ENCODE measurements around the gene TARBP2. TPM values are rescaled to one million over a fixed set of nuclear protein-coding genes. Genes with fewer than 3 reads are reported as not detected.

The TARBP2 gene
- total RNA-seq, 2 experiments from 2014 or later, result 45.9 to 49.1 TPM

DNA sequence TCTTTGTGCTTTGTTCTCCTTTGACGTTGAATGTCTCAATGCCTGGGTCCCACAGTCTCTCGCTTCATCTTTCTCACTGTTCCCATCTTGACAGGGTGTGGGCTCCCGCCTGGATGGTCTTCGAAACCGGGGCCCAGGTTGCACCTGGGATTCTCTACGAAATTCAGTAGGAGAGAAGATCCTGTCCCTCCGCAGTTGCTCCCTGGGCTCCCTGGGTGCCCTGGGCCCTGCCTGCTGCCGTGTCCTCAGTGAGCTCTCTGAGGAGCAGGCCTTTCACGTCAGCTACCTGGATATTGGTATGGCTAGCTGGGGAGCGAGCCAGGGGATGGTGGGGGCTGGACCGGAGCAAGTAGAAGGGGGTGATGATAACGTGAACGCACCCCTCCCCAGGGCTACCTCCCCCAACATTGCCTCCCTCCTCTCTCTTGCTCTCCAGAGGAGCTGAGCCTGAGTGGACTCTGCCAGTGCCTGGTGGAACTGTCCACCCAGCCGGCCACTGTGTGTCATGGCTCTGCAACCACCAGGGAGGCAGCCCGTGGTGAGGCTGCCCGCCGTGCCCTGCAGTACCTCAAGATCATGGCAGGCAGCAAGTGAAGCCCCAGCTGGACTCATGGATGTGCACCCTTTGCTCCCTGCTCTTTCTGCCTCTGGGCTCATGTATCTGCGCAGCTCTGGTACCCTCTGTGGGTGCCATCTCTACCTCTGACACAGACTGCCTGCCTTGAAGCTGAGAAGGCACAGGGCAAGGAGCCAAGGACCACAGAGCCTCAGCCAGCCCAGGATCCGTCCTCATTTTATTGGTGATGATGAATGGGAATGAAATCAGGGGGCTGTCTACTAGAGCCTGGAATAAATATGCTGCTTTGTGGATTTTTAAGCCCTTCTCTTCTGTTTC is 4.7 kb downstream of the TARBP2 start:
- Histone ChIP-seq H3K9me3 (ENCODE audit: low read length) (no peaks in the 10 kb centered on the region), H3K9me2 (ENCODE audit: insufficient read depth, low read length) (no peaks in the 10 kb centered on the region), H3K4me3 (ENCODE audit: low read depth, low read length, poor library complexity, severe bottlenecking) (no peak overlapping the region), H3K36me3 (ENCODE audit: insufficient read depth, low read length) (peaks cover 24% of the 10 kb centered on the region; the same call in 1 of the 2 replicates), H3K27ac (ENCODE audit: low read depth, low read length, poor library complexity, severe bottlenecking) (no peak overlapping the region), H4K20me1 (ENCODE audit: insufficient read depth, low read length) (no peaks in the 10 kb centered on the region), H2AFZ (ENCODE audit: low read length) (no peak overlapping the region), H3K79me2 (ENCODE audit: insufficient read depth, low read depth, low read length) (peaks cover 13% of the 10 kb centered on the region), H3K4me1 (ENCODE audit: insufficient read depth, low read length, poor library complexity, severe bottlenecking) (peaks cover 18% of the 10 kb centered on the region), H3K4me2 (ENCODE audit: low read length) (no peak overlapping the region)
- ChIA-PET CTCF (ENCODE audit: unreplicated experiment) (no interaction called here), POLR2A (interaction anchor here (0.6 kb wide), 1 partner anchor 61 kb away, joined by 4 read pairs; no protein-coding TSS in a partner anchor)
- DNase-seq (ENCODE audit: low spot score), result no peak
- TF ChIP-seq, protein P1, sequence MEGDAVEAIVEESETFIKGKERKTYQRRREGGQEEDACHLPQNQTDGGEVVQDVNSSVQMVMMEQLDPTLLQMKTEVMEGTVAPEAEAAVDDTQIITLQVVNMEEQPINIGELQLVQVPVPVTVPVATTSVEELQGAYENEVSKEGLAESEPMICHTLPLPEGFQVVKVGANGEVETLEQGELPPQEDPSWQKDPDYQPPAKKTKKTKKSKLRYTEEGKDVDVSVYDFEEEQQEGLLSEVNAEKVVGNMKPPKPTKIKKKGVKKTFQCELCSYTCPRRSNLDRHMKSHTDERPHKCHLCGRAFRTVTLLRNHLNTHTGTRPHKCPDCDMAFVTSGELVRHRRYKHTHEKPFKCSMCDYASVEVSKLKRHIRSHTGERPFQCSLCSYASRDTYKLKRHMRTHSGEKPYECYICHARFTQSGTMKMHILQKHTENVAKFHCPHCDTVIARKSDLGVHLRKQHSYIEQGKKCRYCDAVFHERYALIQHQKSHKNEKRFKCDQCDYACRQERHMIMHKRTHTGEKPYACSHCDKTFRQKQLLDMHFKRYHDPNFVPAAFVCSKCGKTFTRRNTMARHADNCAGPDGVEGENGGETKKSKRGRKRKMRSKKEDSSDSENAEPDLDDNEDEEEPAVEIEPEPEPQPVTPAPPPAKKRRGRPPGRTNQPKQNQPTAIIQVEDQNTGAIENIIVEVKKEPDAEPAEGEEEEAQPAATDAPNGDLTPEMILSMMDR (conservative IDR thresholded peaks at IDR 0.05; ENCODE audit: low read length), result no peak
- no peak for TF ChIP-seq EZH2phosphoT487 (IDR thresholded peaks at IDR 0.05; ENCODE audit: borderline replicate concordance, low read depth, low read length)
- intact Hi-C loops (cut with micrococcal nuclease; ENCODE audit: unreplicated experiment), result loop anchor here (5.0 to 10.0 kb wide), 2 partner anchors 84 to 301 kb away; partner anchors contain the start of genes AMHR2 and ITGB7
- no TSS peak for BruUV-seq (replicated peaks)

DNA sequence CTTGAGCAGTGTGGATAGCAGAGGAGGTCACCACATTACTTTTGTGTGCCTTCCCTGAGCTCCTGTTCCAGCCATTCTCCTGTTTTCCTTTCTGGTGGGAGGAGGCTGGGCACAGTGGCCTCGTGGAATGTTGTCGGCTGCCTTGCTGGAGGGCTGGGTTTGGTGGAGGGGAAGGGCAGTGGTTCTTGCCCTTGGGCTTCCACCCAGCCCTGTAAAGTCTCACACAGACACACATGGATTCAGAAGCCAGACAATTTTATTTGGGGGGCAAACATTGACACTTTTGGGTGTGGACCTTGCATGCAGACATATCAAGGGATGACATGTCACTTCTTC is 5.3 kb downstream of the TARBP2 start:
- H3K9me2 ChIP-seq (ENCODE audit: insufficient read depth, low read length), result no peaks in the 10 kb centered on the region
- no peak overlapping the region for H2AFZ ChIP-seq (ENCODE audit: low read length)
- no peak for TF ChIP-seq EZH2phosphoT487 (IDR thresholded peaks at IDR 0.05; ENCODE audit: borderline replicate concordance, low read depth, low read length)
- TF ChIP-seq, protein P1 (conservative IDR thresholded peaks at IDR 0.05; ENCODE audit: low read length), result no peak
- ChIA-PET POLR2A (interaction anchor here (0.6 kb wide), 1 partner anchor 62 kb away, joined by 4 read pairs; no protein-coding TSS in a partner anchor), CTCF (ENCODE audit: unreplicated experiment) (no interaction called here)
- H3K36me3 ChIP-seq (ENCODE audit: insufficient read depth, low read length), result peaks cover 24% of the 10 kb centered on the region; the same call in 1 of the 2 replicates
- no TSS peak for BruUV-seq (replicated peaks)
- no peak overlapping the region for H3K4me2 ChIP-seq (ENCODE audit: low read length)
- peaks cover 13% of the 10 kb centered on the region for H3K79me2 ChIP-seq (ENCODE audit: insufficient read depth, low read depth, low read length)
- no peak overlapping the region for H3K4me3 ChIP-seq (ENCODE audit: low read depth, low read length, poor library complexity, severe bottlenecking)
- H3K27ac ChIP-seq (ENCODE audit: low read depth, low read length, poor library complexity, severe bottlenecking), result no peak overlapping the region
- DNase-seq (ENCODE audit: low spot score), result no peak
- H4K20me1 ChIP-seq (ENCODE audit: insufficient read depth, low read length), result no peaks in the 10 kb centered on the region
- H3K4me1 ChIP-seq (ENCODE audit: insufficient read depth, low read length, poor library complexity, severe bottlenecking), result peaks cover 18% of the 10 kb centered on the region
- intact Hi-C loops (cut with micrococcal nuclease; ENCODE audit: unreplicated experiment), result loop anchor here (5.0 to 10.0 kb wide), 2 partner anchors 84 to 302 kb away; partner anchors contain the start of genes AMHR2 and ITGB7
- no peaks in the 10 kb centered on the region for H3K9me3 ChIP-seq (ENCODE audit: low read length)
